NCI-H2171 treated with DMSO at 0.1 percent for 48 hours (cell line): ENCODE results near the gene COL23A1.
"Not testable (repeated sequence)": the region's sequence is repeated elsewhere in the genome, so short reads cannot be mapped to it uniquely, and the experiment has no call there.

Experiments
- DNase-seq: peaks from one replicate; lab custom pipeline; 2025; lab: John Stamatoyannopoulos, UW

Gene COL23A1

GRCh38 chr5:178588769-178589168, 1.4 kb downstream of the COL23A1 start:
- no peak for DNase-seq

GRCh38 chr5:178587763-178588611, 2.2 kb downstream of the COL23A1 start:
- no peak for DNase-seq

GRCh38 chr5:178586396-178586795, 3.8 kb downstream of the COL23A1 start:
- DNase-seq: no peak

- DNase-seq: not testable (repeated sequence)
Measured at GRCh38 chr5:178585421-178585820, 4.8 kb downstream of the COL23A1 start.

- DNase-seq: no peak
Measured at GRCh38 chr5:178583279-178583678, 6.9 kb downstream of the COL23A1 start.

GRCh38 chr5:178582291-178582690, 7.9 kb downstream of the COL23A1 start:
- no peak for DNase-seq

- no peak for DNase-seq
Measured at GRCh38 chr5:178581621-178582020, 8.6 kb downstream of the COL23A1 start.

GRCh38 chr5:178580271-178580955, 9.8 kb downstream of the COL23A1 start:
- DNase-seq: no peak

- DNase-seq: no peak
Measured at GRCh38 chr5:178577944-178578343, 12.2 kb downstream of the COL23A1 start.

- no peak for DNase-seq
Measured at GRCh38 chr5:178577376-178577839, 12.8 kb downstream of the COL23A1 start.

- DNase-seq: no peak
Measured at GRCh38 chr5:178576591-178577351, 13.4 kb downstream of the COL23A1 start.

- DNase-seq: no peak
Measured at GRCh38 chr5:178573216-178573615, 17.0 kb downstream of the COL23A1 start.

- DNase-seq: no peak
Measured at GRCh38 chr5:178572617-178573016, 17.6 kb downstream of the COL23A1 start.

- DNase-seq: no peak
Measured at GRCh38 chr5:178569485-178569884, 20.7 kb downstream of the COL23A1 start.

- DNase-seq: no peak
Measured at GRCh38 chr5:178564811-178565550, 25.2 kb downstream of the COL23A1 start.

- DNase-seq: no peak
Measured at GRCh38 chr5:178564397-178564796, 25.8 kb downstream of the COL23A1 start.

- DNase-seq: no peak
Measured at GRCh38 chr5:178563621-178564020, 26.6 kb downstream of the COL23A1 start.

- DNase-seq: no peak
Measured at GRCh38 chr5:178561746-178562264, 28.4 kb downstream of the COL23A1 start.

- DNase-seq: no peak
Measured at GRCh38 chr5:178560911-178561310, 29.3 kb downstream of the COL23A1 start.

- no peak for DNase-seq
Measured at GRCh38 chr5:178557416-178557815, 32.8 kb downstream of the COL23A1 start.

GRCh38 chr5:178555771-178556211, 34.4 kb downstream of the COL23A1 start:
- DNase-seq: no peak
